NCI-H146 treated with DMSO at 0.1 percent for 48 hours (cell line): ENCODE data around the gene RBM45.

Source experiments
- DNase-seq: peaks from one replicate; lab custom pipeline; 2025; ENCODE audit not compliant: unreplicated experiment; lab: John Stamatoyannopoulos, UW

The RBM45 gene

GRCh38 chr2:178155524-178155923 is 43.3 kb downstream of the RBM45 start:
- no peak for DNase-seq

GRCh38 chr2:178157574-178157973 is 45.3 kb downstream of the RBM45 start:
- DNase-seq = no peak

GRCh38 chr2:178159966-178160365 is 47.7 kb downstream of the RBM45 start:
- no peak for DNase-seq

GRCh38 chr2:178160601-178161000 is 48.4 kb downstream of the RBM45 start:
- DNase-seq = no peak

- no peak for DNase-seq
Observed at GRCh38 chr2:178163395-178163794, 51.2 kb downstream of the RBM45 start.

- no peak for DNase-seq
Observed at GRCh38 chr2:178163911-178164310, 51.7 kb downstream of the RBM45 start.

- DNase-seq = no peak
Observed at GRCh38 chr2:178173657-178174056, 61.4 kb downstream of the RBM45 start.

- no peak for DNase-seq
Observed at GRCh38 chr2:178177066-178177679, 64.9 kb downstream of the RBM45 start.
